ENCODE measurements around the gene MED16.

GRCh38 chr19:906480-906879 is 13.5 kb upstream of the MED16 start:
- TF ChIP-seq, protein P1, sequence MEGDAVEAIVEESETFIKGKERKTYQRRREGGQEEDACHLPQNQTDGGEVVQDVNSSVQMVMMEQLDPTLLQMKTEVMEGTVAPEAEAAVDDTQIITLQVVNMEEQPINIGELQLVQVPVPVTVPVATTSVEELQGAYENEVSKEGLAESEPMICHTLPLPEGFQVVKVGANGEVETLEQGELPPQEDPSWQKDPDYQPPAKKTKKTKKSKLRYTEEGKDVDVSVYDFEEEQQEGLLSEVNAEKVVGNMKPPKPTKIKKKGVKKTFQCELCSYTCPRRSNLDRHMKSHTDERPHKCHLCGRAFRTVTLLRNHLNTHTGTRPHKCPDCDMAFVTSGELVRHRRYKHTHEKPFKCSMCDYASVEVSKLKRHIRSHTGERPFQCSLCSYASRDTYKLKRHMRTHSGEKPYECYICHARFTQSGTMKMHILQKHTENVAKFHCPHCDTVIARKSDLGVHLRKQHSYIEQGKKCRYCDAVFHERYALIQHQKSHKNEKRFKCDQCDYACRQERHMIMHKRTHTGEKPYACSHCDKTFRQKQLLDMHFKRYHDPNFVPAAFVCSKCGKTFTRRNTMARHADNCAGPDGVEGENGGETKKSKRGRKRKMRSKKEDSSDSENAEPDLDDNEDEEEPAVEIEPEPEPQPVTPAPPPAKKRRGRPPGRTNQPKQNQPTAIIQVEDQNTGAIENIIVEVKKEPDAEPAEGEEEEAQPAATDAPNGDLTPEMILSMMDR (IDR thresholded peaks at IDR 0.05): no peak
- no peak for TF ChIP-seq POLR2AphosphoS5 (IDR thresholded peaks at IDR 0.05)
- TF ChIP-seq POLR2A (IDR thresholded peaks at IDR 0.05; ENCODE audit: low read depth): no peak
